Astrocyte (in vitro differentiated cells and primary cell): ENCODE data around the gene GFRA4.

ENCODE experiments used
- CTCF ChIP-seq: IDR thresholded peaks from 2 replicates; pipeline ENCODE4 v1.5.1; 2011; ENCODE audit warnings: low read depth, mild to moderate bottlenecking, inconsistent platforms, low read length, moderate library complexity; ENCODE audit not compliant: insufficient read depth
- EZH2 ChIP-seq: IDR thresholded peaks from 2 replicates; pipeline ENCODE4 v1.6.1; 2012; ENCODE audit warnings: mild to moderate bottlenecking, low read length, inconsistent platforms; ENCODE audit not compliant: insufficient read depth

- no peak for TF ChIP-seq CTCF
- no peak for TF ChIP-seq EZH2
Measured at GRCh38 chr20:3705970-3706739, 43.0 kb upstream of the GFRA4 start.
